WTC11 (cell line): ENCODE results near the gene HOMEZ. TPM values are rescaled to one million over a fixed set of nuclear protein-coding genes. Genes with fewer than 3 reads are reported as not detected.

ENCODE experiments used
- ATAC-seq: fragments of 200-7000 bp; cut with Tn5 transposase; 2 replicates; pipeline ENCODE4 v1.10.0; 2021; ENCODE audit warnings: mild to moderate bottlenecking, moderate library complexity
- CTCF ChIA-PET: fragments of 300-600 bp; sonication (Branson Sonifier 250); formaldehyde crosslinking; loops from one replicate; lab custom pipeline; 2021; ENCODE audit warnings: antibody characterized with exemption; lab: Charles Lee
- POLR2A ChIA-PET: fragments of 350-600 bp; sonication (Branson Sonifier 250); formaldehyde crosslinking; loops from one replicate; lab custom pipeline; 2021; ENCODE audit warnings: antibody characterized with exemption; lab: Charles Lee
- DNase-seq: peaks from one replicate; pipeline ENCODE4 v3.0.0; 2021; ENCODE audit warnings: low spot score
- H3K27ac Mint-ChIP-seq: 2 replicates; pipeline ENCODE4 v1.8.0; 2021; ENCODE audit warnings: mixed read lengths
- H3K27me3 Mint-ChIP-seq: 2 replicates; pipeline ENCODE4 v1.8.0; 2021; ENCODE audit warnings: low read depth, mild to moderate bottlenecking, moderate library complexity, mixed read lengths
- H3K36me3 Mint-ChIP-seq: 2 replicates; pipeline ENCODE4 v1.8.0; 2021; ENCODE audit warnings: mixed read lengths
- H3K4me1 Mint-ChIP-seq: 2 replicates; pipeline ENCODE4 v1.8.0; 2022; ENCODE audit warnings: mixed read lengths
- H3K4me3 Mint-ChIP-seq: 2 replicates; pipeline ENCODE4 v1.8.0; 2021; ENCODE audit warnings: mild to moderate bottlenecking, moderate library complexity, mixed read lengths
- H3K9me3 Mint-ChIP-seq: 2 replicates; pipeline ENCODE4 v1.8.0; 2021; ENCODE audit warnings: mixed read lengths
- CBFB ChIP-seq: sonication (generic); formaldehyde crosslinking; IDR thresholded peaks from 2 replicates; pipeline ENCODE4 v1.8.1; 2022; ENCODE audit warnings: mild to moderate bottlenecking, low read depth, missing genetic modification reagents
- CREB1 ChIP-seq: sonication (generic); formaldehyde crosslinking; IDR thresholded peaks from 2 replicates; pipeline ENCODE4 v1.8.0; 2023; ENCODE audit warnings: mild to moderate bottlenecking, missing genetic modification reagents
- EMX1 ChIP-seq: fragments of 250-450 bp; sonication (Bioruptor Pico); IDR thresholded peaks from 2 replicates; pipeline ENCODE4 v1.8.0; 2021; ENCODE audit warnings: mild to moderate bottlenecking
- FOXJ3 ChIP-seq: sonication (generic); formaldehyde crosslinking; IDR thresholded peaks from 2 replicates; pipeline ENCODE4 v1.9.0; 2021; ENCODE audit warnings: missing genetic modification reagents, mild to moderate bottlenecking, borderline replicate concordance
- FOXK1 ChIP-seq: sonication (generic); formaldehyde crosslinking; IDR thresholded peaks from 2 replicates; pipeline ENCODE4 v1.8.0; 2022; ENCODE audit warnings: mild to moderate bottlenecking, moderate library complexity, missing genetic modification reagents
- HMGA2 ChIP-seq: fragments of 250-450 bp; sonication (Bioruptor Pico); IDR thresholded peaks from 2 replicates; pipeline ENCODE4 v1.4.0; 2021; ENCODE audit warnings: mild to moderate bottlenecking, moderate library complexity
- NFATC4 ChIP-seq: fragments of 250-450 bp; sonication (Bioruptor Pico); IDR thresholded peaks from 2 replicates; pipeline ENCODE4 v1.9.0; 2021; ENCODE audit warnings: mild to moderate bottlenecking
- NR1H2 ChIP-seq: sonication (generic); formaldehyde crosslinking; IDR thresholded peaks from 2 replicates; pipeline ENCODE4 v1.9.0; 2021; ENCODE audit warnings: mild to moderate bottlenecking, moderate library complexity, missing genetic modification reagents
- NR3C1 ChIP-seq: sonication (generic); formaldehyde crosslinking; conservative IDR thresholded peaks from 2 replicates; pipeline ENCODE4 v1.8.1; 2023; ENCODE audit warnings: low read depth, mild to moderate bottlenecking, missing genetic modification reagents
- OVOL2 ChIP-seq: fragments of 250-450 bp; sonication (Bioruptor Pico); IDR thresholded peaks from 2 replicates; pipeline ENCODE4 v1.9.0; 2021; ENCODE audit warnings: mild to moderate bottlenecking, borderline replicate concordance
- PRRX2 ChIP-seq: fragments of 250-450 bp; sonication (Bioruptor Pico); IDR thresholded peaks from 2 replicates; pipeline ENCODE4 v1.8.0; 2021; ENCODE audit warnings: mild to moderate bottlenecking
- SMAD4 ChIP-seq: sonication (generic); formaldehyde crosslinking; IDR thresholded peaks from 2 replicates; pipeline ENCODE4 v1.8.0; 2022; ENCODE audit warnings: mild to moderate bottlenecking, missing genetic modification reagents
- TP53 ChIP-seq: sonication (generic); formaldehyde crosslinking; IDR thresholded peaks from 2 replicates; pipeline ENCODE4 v1.8.1; 2023; ENCODE audit warnings: mild to moderate bottlenecking, missing genetic modification reagents
- total RNA-seq: library from RNA; stranded (reverse); gene quantifications from 3 replicates; pipeline ENCODE4 v1.2.3, GENCODE V29; 2021
- TF ChIP-seq, protein P1 (sequence below): fragments of 250-450 bp; sonication (Bioruptor Pico); IDR thresholded peaks from 2 replicates; pipeline ENCODE4 v1.9.0; 2021; ENCODE audit warnings: mild to moderate bottlenecking, borderline replicate concordance
- TF ChIP-seq, protein P2 (sequence below): sonication (generic); formaldehyde crosslinking; IDR thresholded peaks from 2 replicates; pipeline ENCODE4 v1.8.1; 2022; ENCODE audit warnings: mild to moderate bottlenecking, missing genetic modification reagents, moderate library complexity, borderline replicate concordance
- TF ChIP-seq, protein P3 (sequence below): fragments of 200-600 bp; IDR thresholded peaks from 2 replicates; pipeline ENCODE4 v1.8.0; 2022; ENCODE audit warnings: antibody characterized with exemption
- TF ChIP-seq, protein P4 (sequence below): sonication (generic); formaldehyde crosslinking; conservative IDR thresholded peaks from 2 replicates; pipeline ENCODE4 v1.8.1; 2022; ENCODE audit warnings: mild to moderate bottlenecking, missing genetic modification reagents
- TF ChIP-seq, protein P5 (sequence below): sonication (generic); formaldehyde crosslinking; IDR thresholded peaks from 2 replicates; pipeline ENCODE4 v1.8.1; 2022; ENCODE audit warnings: missing genetic modification reagents, borderline replicate concordance
- TF ChIP-seq, protein P6 (sequence below): fragments of 250-450 bp; sonication (Bioruptor Pico); IDR thresholded peaks from 2 replicates; pipeline ENCODE4 v1.9.0; 2021; ENCODE audit warnings: mild to moderate bottlenecking
- TF ChIP-seq, protein P7 (sequence below): sonication (generic); formaldehyde crosslinking; IDR thresholded peaks from 2 replicates; pipeline ENCODE4 v1.8.1; 2022; ENCODE audit warnings: mild to moderate bottlenecking, moderate library complexity, missing genetic modification reagents
- TF ChIP-seq, protein P8 (sequence below): sonication (generic); formaldehyde crosslinking; IDR thresholded peaks from 2 replicates; pipeline ENCODE4 v1.8.0; 2022; ENCODE audit warnings: mild to moderate bottlenecking, missing genetic modification reagents

Gene HOMEZ
- total RNA-seq, 1 experiment from 2014 or later: 10.7 TPM

DNA sequence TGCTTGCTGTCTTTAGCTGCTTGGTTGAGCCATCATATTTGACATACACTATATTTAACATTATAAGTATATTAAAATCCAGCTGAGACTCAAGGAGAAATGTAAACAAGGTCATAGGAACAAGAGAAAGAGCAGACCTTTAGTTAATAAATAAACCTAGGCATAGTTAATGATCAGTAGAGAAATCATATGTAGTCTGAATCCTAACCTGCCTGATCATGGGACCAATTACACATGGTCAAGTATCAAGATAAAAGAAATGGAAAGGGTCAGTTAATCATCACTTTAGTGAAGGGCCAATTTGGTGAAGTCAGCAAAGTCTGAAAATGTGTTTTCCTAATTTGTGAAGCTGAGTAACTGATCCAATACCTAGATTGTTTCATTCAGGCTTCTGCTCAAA is 40.6 kb downstream of the HOMEZ start:
- DNase-seq (no peak), ATAC-seq (no peak)
- Mint-ChIP-seq H3K9me3 (no peaks in the 10 kb centered on the region), H3K4me3 (no peak overlapping the region), H3K27me3 (no peaks in the 10 kb centered on the region), H3K36me3 (no peaks in the 10 kb centered on the region), H3K4me1 (peaks cover 5% of the 10 kb centered on the region), H3K27ac (no peak overlapping the region)
- POLR2A ChIA-PET: interaction anchor here (0.7 to 1.2 kb wide), 2 partner anchors 8 to 303 kb away, joined by 3 read pairs; partner anchors contain the start of gene RNF212B
- CTCF ChIA-PET: interaction anchor here (2.5 kb wide), 1 partner anchor 125 kb away, joined by 10 read pairs; no protein-coding TSS in a partner anchor
- TF ChIP-seq FOXJ3 (CRISPR knock-in tag) (no peak), CBFB (CRISPR knock-in tag) (no peak), OVOL2 (no peak), SMAD4 (CRISPR knock-in tag) (no peak), CREB1 (CRISPR knock-in tag) (no peak), EMX1 (no peak), NR3C1 (no peak), HMGA2 (CRISPR knock-in tag) (no peak), FOXK1 (CRISPR knock-in tag) (no peak)
- TF ChIP-seq, protein P1, sequence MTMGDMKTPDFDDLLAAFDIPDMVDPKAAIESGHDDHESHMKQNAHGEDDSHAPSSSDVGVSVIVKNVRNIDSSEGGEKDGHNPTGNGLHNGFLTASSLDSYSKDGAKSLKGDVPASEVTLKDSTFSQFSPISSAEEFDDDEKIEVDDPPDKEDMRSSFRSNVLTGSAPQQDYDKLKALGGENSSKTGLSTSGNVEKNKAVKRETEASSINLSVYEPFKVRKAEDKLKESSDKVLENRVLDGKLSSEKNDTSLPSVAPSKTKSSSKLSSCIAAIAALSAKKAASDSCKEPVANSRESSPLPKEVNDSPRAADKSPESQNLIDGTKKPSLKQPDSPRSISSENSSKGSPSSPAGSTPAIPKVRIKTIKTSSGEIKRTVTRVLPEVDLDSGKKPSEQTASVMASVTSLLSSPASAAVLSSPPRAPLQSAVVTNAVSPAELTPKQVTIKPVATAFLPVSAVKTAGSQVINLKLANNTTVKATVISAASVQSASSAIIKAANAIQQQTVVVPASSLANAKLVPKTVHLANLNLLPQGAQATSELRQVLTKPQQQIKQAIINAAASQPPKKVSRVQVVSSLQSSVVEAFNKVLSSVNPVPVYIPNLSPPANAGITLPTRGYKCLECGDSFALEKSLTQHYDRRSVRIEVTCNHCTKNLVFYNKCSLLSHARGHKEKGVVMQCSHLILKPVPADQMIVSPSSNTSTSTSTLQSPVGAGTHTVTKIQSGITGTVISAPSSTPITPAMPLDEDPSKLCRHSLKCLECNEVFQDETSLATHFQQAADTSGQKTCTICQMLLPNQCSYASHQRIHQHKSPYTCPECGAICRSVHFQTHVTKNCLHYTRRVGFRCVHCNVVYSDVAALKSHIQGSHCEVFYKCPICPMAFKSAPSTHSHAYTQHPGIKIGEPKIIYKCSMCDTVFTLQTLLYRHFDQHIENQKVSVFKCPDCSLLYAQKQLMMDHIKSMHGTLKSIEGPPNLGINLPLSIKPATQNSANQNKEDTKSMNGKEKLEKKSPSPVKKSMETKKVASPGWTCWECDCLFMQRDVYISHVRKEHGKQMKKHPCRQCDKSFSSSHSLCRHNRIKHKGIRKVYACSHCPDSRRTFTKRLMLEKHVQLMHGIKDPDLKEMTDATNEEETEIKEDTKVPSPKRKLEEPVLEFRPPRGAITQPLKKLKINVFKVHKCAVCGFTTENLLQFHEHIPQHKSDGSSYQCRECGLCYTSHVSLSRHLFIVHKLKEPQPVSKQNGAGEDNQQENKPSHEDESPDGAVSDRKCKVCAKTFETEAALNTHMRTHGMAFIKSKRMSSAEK: no peak
- TF ChIP-seq, protein P2, sequence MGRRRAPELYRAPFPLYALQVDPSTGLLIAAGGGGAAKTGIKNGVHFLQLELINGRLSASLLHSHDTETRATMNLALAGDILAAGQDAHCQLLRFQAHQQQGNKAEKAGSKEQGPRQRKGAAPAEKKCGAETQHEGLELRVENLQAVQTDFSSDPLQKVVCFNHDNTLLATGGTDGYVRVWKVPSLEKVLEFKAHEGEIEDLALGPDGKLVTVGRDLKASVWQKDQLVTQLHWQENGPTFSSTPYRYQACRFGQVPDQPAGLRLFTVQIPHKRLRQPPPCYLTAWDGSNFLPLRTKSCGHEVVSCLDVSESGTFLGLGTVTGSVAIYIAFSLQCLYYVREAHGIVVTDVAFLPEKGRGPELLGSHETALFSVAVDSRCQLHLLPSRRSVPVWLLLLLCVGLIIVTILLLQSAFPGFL (CRISPR knock-in tag): no peak
- TF ChIP-seq, protein P3, sequence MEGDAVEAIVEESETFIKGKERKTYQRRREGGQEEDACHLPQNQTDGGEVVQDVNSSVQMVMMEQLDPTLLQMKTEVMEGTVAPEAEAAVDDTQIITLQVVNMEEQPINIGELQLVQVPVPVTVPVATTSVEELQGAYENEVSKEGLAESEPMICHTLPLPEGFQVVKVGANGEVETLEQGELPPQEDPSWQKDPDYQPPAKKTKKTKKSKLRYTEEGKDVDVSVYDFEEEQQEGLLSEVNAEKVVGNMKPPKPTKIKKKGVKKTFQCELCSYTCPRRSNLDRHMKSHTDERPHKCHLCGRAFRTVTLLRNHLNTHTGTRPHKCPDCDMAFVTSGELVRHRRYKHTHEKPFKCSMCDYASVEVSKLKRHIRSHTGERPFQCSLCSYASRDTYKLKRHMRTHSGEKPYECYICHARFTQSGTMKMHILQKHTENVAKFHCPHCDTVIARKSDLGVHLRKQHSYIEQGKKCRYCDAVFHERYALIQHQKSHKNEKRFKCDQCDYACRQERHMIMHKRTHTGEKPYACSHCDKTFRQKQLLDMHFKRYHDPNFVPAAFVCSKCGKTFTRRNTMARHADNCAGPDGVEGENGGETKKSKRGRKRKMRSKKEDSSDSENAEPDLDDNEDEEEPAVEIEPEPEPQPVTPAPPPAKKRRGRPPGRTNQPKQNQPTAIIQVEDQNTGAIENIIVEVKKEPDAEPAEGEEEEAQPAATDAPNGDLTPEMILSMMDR: no peak
- TF ChIP-seq, protein P4, sequence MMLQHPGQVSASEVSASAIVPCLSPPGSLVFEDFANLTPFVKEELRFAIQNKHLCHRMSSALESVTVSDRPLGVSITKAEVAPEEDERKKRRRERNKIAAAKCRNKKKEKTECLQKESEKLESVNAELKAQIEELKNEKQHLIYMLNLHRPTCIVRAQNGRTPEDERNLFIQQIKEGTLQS (CRISPR knock-in tag): no peak
- TF ChIP-seq, protein P5, sequence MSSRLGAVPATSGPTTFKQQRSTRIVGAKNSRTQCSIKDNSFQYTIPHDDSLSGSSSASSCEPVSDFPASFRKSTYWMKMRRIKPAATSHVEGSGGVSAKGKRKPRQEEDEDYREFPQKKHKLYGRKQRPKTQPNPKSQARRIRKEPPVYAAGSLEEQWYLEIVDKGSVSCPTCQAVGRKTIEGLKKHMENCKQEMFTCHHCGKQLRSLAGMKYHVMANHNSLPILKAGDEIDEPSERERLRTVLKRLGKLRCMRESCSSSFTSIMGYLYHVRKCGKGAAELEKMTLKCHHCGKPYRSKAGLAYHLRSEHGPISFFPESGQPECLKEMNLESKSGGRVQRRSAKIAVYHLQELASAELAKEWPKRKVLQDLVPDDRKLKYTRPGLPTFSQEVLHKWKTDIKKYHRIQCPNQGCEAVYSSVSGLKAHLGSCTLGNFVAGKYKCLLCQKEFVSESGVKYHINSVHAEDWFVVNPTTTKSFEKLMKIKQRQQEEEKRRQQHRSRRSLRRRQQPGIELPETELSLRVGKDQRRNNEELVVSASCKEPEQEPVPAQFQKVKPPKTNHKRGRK: no peak

DNA sequence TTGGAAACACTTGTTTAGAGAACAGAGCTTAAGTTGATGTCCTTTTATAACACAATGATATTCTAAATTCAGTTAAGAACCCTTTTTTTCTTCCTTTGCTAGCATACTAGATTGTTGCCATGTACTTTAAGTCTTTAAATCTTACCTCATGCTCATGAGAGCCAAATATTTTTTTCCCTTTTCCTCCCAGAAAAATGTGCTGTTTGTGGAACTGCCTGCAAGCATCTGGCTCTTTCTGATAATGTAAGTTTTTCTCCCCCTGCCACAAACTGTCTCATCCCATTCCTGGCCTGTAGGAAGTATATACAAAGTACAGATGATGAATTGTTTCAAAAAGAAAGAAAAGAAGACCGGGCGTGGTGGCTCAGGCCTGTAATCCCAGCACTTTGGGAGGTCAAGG is 42.9 kb downstream of the HOMEZ start:
- CTCF ChIA-PET: interaction anchor here (0.6 to 1.8 kb wide), 3 partner anchors 9 to 1519 kb away, joined by 3 to 4 read pairs (median 4); partner anchors contain the start of gene HOMEZ
- no peak for ATAC-seq

More for the DNA sequence above, 42.9 kb downstream of the HOMEZ start:
- Mint-ChIP-seq H3K36me3 (no peaks in the 10 kb centered on the region), H3K4me3 (no peak overlapping the region), H3K27ac (no peak overlapping the region), H3K9me3 (no peaks in the 10 kb centered on the region), H3K27me3 (no peaks in the 10 kb centered on the region), H3K4me1 (peaks cover 2% of the 10 kb centered on the region)
- DNase-seq: no peak
- POLR2A ChIA-PET: no interaction called here
- TF ChIP-seq, protein P2 (CRISPR knock-in tag): no peak
- TF ChIP-seq TP53 (CRISPR knock-in tag) (no peak), CREB1 (CRISPR knock-in tag) (no peak), NFATC4 (CRISPR knock-in tag) (no peak), PRRX2 (no peak), NR1H2 (CRISPR knock-in tag) (no peak)
- TF ChIP-seq, protein P6, sequence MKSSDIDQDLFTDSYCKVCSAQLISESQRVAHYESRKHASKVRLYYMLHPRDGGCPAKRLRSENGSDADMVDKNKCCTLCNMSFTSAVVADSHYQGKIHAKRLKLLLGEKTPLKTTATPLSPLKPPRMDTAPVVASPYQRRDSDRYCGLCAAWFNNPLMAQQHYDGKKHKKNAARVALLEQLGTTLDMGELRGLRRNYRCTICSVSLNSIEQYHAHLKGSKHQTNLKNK (CRISPR knock-in tag): no peak
- TF ChIP-seq, protein P7, sequence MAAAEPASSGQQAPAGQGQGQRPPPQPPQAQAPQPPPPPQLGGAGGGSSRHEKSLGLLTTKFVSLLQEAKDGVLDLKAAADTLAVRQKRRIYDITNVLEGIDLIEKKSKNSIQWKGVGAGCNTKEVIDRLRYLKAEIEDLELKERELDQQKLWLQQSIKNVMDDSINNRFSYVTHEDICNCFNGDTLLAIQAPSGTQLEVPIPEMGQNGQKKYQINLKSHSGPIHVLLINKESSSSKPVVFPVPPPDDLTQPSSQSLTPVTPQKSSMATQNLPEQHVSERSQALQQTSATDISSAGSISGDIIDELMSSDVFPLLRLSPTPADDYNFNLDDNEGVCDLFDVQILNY (CRISPR knock-in tag): no peak
- TF ChIP-seq, protein P8, sequence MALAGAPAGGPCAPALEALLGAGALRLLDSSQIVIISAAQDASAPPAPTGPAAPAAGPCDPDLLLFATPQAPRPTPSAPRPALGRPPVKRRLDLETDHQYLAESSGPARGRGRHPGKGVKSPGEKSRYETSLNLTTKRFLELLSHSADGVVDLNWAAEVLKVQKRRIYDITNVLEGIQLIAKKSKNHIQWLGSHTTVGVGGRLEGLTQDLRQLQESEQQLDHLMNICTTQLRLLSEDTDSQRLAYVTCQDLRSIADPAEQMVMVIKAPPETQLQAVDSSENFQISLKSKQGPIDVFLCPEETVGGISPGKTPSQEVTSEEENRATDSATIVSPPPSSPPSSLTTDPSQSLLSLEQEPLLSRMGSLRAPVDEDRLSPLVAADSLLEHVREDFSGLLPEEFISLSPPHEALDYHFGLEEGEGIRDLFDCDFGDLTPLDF (CRISPR knock-in tag): no peak
